GM12865 (cell line): ENCODE data around the gene KCNJ6.
"Not testable (repeated sequence)": the region's sequence is repeated elsewhere in the genome, so short reads cannot be mapped to it uniquely, and the experiment has no call there.

Experiments
- DNase-seq: peaks from one replicate; pipeline ENCODE4 v3.0.0; 2010; ENCODE audit warnings: low read depth
- H3K4me3 ChIP-seq: 2 replicates; pipeline ENCODE4 v1.5.1; 2011; ENCODE audit warnings: mild to moderate bottlenecking, low read depth, low read length, control low read depth
- TF ChIP-seq, protein P1 (sequence below): IDR thresholded peaks from 2 replicates; pipeline ENCODE4 v1.5.1; 2011; ENCODE audit warnings: low read length, control low read depth, low read depth, inconsistent platforms; ENCODE audit not compliant: insufficient read depth; ENCODE audit errors: missing control alignments

The KCNJ6 gene

DNA sequence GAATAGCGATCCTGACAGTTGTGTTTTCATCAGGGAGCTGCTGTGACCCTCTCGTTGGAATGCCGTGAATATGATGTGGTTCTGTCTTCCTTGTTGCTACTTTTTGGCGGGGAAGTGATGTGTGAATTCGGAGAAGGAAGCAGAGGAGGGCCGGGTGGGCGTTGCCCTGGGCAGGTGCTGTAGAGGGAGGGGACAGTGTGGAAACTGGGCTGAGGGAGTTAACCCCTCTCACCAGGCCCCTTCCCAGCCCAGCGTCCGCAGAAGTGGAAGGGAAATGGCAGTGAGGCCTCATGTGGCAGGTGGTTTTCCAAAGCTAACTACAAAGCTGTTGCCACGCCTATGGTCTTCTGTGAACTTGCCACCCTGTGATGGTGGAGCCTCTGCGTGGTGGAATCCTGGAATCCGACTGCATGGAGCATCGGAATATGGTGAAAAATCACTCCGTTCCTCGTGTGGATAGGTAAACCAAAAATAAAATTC lies 321.7 kb downstream of the KCNJ6 start:
- no peak for DNase-seq

DNA sequence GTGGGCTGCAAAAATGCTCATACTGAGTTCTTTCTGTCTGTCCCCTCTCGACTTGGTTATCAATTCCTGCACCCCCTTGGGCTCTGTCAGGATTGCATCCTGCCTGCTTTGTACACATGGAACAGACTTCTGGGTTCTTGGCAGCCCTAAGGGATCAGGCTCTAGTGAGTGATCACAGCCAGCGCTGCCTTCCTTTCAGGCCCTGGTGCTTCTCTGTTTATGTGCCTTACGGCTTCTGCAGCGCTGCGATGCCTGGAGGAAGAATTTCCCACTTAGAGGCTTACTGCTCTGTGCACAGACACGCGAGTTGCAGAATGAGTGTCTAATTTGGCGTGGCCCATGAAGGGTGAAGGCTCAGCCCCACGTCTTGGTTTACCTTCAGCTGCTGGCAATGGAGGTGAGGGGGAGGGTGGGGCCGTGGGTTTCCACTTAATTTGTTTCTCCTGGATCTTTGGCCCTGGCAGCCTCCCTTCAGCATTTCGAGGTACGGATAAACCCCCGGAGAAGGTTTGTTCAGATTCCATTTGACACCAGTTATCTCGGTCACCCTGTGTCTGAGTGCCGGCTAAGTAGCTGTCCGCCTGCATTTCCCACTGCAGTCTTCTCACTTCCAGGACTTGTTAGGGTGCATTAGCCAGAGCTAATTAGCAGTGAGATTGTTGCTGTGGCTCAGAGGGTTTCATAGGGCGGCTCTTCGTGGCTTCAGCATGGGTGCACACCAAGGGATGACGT lies 322.4 kb downstream of the KCNJ6 start:
- no peak for DNase-seq
- TF ChIP-seq, protein P1, sequence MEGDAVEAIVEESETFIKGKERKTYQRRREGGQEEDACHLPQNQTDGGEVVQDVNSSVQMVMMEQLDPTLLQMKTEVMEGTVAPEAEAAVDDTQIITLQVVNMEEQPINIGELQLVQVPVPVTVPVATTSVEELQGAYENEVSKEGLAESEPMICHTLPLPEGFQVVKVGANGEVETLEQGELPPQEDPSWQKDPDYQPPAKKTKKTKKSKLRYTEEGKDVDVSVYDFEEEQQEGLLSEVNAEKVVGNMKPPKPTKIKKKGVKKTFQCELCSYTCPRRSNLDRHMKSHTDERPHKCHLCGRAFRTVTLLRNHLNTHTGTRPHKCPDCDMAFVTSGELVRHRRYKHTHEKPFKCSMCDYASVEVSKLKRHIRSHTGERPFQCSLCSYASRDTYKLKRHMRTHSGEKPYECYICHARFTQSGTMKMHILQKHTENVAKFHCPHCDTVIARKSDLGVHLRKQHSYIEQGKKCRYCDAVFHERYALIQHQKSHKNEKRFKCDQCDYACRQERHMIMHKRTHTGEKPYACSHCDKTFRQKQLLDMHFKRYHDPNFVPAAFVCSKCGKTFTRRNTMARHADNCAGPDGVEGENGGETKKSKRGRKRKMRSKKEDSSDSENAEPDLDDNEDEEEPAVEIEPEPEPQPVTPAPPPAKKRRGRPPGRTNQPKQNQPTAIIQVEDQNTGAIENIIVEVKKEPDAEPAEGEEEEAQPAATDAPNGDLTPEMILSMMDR: no peak
- no peak overlapping the region for H3K4me3 ChIP-seq

More for the DNA sequence above, 321.7 kb downstream of the KCNJ6 start:
- TF ChIP-seq, protein P1: no peak
- no peak overlapping the region for H3K4me3 ChIP-seq

DNA sequence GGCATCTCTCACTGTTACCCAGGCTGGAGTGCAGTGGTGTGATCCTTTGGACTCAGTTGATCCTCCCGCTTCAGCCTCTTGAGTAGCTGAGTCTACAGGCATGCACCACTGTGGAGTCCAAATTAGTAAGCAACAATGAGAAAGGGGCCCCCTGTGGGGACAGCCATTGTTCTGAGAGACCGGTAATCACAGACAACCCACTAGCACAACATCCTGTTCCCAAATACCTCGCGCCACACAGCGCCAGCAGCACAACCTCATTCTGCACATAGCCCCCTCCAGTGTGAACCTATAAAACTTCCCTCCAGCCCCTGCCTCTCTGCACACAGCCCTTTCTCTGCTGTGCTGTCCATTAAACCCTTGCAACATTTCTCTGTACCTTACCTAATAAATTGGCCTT lies 323.2 kb downstream of the KCNJ6 start:
- H3K4me3 ChIP-seq: no peak overlapping the region
- no peak for DNase-seq
- TF ChIP-seq, protein P1: no peak

DNA sequence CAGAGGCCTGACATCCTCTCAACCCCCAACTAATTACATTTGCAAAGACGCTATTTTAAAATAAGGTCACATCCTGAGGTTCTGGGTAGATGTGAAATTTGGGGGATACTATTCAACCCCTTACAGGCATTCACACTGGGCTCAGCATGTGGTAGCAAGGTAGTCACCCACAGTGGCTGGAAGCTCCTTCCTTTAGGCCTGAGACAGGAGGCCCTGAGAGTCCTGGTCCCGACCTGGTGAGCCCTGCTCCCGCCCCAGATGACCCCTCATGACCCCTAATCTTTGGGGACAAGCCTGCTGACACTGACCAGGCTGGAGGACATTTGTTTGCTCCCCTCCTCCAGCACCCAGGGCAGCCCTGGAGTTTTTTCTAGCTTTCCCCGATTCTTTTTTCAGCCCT lies 323.8 kb downstream of the KCNJ6 start:
- no peak overlapping the region for H3K4me3 ChIP-seq
- TF ChIP-seq, protein P1: no peak
- DNase-seq: no peak

DNA sequence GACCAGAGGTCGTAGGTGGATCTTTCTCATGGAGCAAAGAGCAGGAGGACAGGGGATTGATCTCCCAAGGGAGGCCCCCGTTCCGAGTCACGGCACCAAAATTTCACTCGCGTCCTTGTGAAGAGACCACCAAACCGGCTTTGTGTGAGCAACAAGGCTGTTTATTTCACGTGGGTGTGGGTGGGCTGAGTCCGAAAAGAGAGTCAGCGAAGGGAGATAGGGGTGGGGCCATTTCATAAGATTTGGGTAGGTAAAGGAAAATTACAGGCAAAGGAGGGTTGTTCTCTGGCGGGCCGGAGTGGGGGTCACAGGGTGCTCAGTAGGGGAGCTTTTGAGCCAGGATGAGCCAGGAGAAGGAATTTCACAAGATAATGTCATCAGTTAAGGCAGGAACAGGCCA lies 324.3 kb downstream of the KCNJ6 start:
- DNase-seq: not testable (repeated sequence)

DNA sequence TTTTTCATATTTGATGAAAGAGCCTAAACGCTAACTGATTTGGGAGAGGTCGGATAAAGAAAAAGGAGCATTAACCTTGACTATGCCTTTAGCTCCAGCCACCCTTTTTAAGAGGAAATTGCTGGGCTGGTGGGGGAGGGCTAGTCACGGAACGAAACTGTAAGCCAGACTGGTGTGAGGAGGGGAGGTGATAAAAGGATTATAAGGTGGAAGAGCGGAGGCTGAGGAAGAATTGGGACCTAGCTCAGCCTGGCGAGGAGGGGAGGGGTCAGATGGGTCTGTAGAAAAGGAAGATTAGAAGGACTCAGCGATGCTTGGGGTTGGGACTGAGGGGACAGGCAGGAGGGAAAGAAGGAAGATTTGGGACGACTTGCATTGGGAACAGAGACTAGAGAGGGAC lies 325.4 kb downstream of the KCNJ6 start:
- H3K4me3 ChIP-seq, DNase-seq: not testable (repeated sequence)

More for the DNA sequence above, 324.3 kb downstream of the KCNJ6 start:
- not testable (repeated sequence) for H3K4me3 ChIP-seq

DNA sequence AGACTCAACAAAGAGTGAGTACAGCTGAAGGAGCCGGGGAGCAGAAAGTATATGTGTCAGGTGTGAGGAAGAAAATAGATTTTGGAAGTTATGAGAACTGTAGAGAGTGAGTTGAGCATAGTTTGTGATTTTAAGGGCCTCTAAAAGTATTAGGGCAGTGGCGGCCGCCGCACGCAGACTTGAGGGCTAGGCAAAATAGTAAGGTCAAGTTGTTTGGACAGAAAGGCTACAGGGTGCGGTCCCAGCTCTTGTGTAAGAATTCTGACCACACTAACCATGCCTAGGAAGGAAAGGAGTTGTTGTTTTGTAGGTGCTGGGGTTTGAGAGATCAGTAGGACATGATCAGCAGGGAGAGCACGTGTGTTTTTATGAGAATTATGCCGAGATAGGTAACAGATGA lies 327.6 kb downstream of the KCNJ6 start:
- DNase-seq, H3K4me3 ChIP-seq: not testable (repeated sequence)

DNA sequence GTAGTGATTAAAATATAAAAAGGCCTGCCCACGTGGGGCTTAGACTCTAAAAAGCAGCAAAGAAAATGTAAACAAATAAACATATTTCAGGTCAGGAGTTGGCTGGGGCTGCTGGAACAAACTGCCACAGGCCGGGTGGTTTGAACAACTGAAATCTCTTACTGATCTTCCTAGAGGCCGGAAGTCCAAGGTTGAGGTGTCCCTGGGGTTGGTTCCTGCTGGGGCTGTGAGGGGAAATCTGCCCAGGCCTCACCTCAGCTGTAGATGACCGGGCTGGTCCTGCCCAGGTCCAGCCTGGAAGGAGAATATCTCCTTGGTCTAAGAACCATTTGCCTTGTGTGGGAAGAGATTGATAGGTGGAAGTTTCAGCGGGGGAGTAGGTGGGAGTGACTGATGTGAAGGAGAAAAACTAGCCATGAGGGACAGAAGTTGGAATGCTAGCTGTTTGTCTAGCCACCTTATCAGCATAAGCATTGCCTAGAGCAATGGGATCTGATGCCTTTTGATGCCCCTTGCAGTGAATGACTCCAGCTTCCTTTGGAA lies 328.6 kb downstream of the KCNJ6 start:
- TF ChIP-seq, protein P1: no peak
- DNase-seq: no peak
- no peak overlapping the region for H3K4me3 ChIP-seq

DNA sequence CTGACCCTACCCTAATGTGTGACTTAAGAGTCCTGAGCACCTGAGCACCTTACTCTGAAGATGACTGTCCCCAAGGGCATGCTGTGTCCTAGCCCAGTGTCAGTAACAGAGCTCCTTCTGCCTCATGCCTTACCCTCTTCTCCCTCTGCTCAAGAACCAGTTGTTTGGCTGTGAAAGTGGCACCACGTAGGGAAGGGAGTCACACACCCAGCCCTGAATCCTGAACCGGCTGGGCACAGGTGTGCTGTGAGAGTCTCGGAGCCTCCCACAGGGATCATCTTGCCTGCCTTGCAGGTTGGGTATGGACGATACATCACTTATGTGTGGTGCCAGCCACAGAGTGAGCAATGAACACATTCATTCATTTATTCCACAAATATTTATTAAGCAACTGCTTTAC lies 329.1 kb downstream of the KCNJ6 start:
- no peak overlapping the region for H3K4me3 ChIP-seq

More for the DNA sequence above, 329.1 kb downstream of the KCNJ6 start:
- no peak for DNase-seq
- TF ChIP-seq, protein P1: no peak
